ENCODE measurements around the gene HSF2. TPM values are rescaled to one million over a fixed set of nuclear protein-coding genes. Genes with fewer than 3 reads are reported as not detected.

HSF2 gene, protein sequence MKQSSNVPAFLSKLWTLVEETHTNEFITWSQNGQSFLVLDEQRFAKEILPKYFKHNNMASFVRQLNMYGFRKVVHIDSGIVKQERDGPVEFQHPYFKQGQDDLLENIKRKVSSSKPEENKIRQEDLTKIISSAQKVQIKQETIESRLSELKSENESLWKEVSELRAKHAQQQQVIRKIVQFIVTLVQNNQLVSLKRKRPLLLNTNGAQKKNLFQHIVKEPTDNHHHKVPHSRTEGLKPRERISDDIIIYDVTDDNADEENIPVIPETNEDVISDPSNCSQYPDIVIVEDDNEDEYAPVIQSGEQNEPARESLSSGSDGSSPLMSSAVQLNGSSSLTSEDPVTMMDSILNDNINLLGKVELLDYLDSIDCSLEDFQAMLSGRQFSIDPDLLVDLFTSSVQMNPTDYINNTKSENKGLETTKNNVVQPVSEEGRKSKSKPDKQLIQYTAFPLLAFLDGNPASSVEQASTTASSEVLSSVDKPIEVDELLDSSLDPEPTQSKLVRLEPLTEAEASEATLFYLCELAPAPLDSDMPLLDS
- total RNA-seq: 1 to 10 TPM; 4.0 to 5.8 TPM
- long read RNA-seq, transcript HSF2-202 (12 exons, 2,643 nt): major isoform, 5 of 7 reads
- long read RNA-seq, partial matches to known transcripts: 0 of 7 reads
- long read RNA-seq, other reads (novel, unspliced or antisense): 1 of 7 reads

DNA sequence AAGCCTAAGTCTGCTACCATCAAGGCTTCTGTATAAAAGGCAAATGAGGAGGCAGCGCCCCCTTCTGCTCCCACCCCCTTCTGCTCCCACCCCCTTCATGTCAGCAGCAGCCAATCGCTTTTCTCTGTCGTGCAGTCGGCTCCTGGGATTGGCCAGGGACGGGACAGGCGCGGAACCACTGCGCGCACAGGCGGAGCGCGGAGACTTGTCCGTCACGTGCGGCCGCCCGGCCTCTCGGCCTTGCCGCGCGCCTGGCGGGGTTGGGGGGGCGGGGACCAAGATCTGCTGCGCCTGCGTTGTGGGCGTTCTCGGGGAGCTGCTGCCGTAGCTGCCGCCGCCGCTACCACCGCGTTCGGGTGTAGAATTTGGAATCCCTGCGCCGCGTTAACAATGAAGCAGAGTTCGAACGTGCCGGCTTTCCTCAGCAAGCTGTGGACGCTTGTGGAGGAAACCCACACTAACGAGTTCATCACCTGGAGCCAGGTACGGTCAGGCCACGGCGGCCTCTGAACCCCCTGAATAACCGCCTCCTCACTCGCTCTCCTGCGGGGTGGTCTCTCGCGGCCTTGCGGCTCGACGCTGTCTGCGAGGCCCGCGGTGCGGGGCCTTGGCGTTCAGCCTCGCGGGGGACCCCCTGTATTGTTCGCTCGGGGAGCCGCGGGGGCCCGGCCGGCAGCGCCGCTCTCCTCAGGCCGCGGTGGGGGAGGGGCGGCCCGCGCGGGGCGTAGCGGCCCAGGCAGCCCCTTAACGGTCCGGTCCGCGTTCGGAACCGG lies at the start of gene HSF2:
Gene HSF2, plus strand, starts transcription at position 305 of the 773 bp plus-strand sequence. Its CDS starts 86 bp downstream, at position 391.
- ATAC-seq: peak; percentile 99
- DNase-seq: peak; percentile 93 to 98
- intact Hi-C loops (cut with DNase I, micrococcal nuclease): loop anchor here in 1 of 2 donors (5.0 kb wide), 1 partner anchor 73 kb away; the partner anchor contains the start of gene SERINC1

DNA sequence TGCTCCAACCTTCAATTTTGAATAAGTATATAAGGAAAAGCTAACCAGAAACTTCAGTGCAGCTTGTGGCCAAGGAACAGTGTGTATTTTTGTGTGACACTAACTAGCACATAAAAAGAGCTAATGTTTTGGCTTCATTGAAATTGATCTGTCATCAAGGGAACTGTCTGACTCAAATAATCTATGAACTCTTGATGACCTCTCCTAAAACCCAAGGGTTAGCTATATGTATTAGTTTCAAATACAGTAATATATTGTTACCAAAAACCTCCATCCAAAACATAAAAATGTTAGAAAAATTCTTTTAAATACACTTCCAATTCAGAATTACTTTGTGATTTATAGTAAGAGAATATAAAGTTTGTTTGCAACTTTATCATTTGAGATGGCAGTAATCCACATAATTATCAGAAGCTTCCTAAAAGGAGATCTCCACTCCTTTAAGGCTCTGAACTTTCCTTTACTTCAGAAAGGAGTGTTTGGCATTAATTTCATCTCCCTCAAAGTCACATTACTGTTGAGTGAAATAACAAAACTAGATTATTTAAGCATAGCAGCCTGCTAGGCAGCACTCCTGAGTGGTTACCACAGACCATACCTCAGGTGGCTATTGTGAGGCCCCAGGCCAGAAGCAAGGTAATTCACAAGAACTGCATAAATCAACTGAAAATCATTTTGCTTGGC lies 46.3 kb upstream of the HSF2 start:
- intact Hi-C loops (cut with DNase I, micrococcal nuclease): no loop called here
- ATAC-seq (no peak), DNase-seq (no peak)

DNA sequence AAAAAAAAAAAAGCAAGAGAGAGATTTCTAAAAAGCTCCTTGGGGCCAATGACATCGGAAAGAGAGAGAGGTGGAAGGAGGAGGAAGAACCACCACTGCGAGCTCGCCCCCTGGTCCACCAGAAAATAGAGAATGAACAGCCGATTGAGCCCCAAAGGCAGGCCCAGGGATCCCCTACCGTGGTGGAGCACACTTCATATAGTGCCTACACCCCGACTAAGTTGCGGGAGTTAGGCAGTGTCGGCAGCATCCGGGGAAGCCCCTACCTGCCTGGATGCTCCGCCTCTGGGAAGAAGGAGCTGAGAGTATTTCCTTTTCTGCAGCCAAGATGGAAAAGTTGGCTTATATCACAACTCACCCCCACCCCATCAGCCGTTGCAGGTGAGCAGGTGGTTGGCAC lies 38.6 kb upstream of the HSF2 start:
- ATAC-seq (no peak), DNase-seq (no peak)
- intact Hi-C loops (cut with DNase I, micrococcal nuclease): no loop called here

DNA sequence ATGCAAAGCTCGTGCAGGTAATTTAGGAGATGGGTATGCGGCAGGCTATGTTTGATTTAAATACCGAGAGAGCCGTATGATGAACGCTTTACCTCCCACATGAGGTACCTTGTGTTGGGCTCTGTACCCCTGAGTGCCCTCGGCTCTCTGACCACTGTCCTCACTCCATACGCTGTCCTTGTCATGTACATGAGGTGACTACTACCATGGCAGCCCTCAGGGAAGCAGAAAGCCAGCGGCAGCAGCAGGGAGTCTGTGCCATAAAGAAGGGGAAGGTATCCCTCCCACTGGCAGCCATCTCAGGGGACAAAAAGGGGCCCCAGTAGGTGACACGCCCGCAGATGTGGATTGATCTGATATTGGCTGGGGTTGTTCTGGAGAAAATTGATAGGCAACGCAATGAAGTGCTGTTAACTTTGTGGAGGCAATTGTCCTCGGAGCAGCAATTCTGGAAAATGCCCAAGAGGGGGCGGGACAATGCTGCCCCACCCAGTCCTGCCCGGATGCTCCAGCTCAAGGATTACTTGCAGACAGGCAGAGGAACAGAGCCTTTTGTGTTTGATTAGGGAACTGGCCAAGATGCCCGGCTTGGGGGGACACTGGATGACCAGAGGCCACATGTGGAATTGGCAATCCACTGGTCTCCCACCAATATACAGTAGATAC lies 38.0 kb upstream of the HSF2 start:
- no peak for DNase-seq
- no peak for ATAC-seq
- intact Hi-C loops (cut with DNase I, micrococcal nuclease): no loop called here

DNA sequence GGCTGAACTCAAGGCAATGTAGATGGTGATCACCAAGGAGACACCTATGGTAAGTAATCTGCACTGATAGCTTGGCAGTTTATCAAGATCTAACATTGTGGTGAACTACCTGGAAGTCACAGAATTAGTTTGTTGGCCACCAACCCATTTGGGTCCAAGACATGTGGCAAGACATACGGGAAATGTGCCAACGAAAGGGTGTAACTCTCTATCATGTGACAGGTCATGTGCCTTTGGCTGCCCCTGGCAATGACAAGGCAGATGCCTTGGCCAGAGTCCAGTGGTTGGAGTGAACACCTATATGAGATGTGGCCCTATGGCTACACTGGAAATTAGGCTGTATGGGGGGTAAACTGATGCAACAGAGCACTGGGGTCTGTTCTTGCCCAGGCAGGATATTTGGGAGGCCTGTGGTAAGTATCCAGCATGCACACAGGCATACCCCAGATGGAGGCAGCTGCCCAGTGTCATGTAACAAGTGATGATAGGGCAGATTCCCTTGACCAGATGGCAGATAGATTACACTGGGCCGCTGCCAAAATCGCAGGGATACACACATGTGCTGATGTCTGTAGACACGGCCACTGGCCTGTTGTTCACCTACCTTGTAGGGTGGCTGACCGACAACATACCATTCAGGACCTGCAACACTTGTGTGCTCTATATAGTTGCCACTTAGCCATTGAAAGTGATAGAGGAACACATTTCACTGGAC lies 35.5 kb upstream of the HSF2 start:
- intact Hi-C loops (cut with DNase I, micrococcal nuclease): no loop called here
- ATAC-seq: no peak

DNA sequence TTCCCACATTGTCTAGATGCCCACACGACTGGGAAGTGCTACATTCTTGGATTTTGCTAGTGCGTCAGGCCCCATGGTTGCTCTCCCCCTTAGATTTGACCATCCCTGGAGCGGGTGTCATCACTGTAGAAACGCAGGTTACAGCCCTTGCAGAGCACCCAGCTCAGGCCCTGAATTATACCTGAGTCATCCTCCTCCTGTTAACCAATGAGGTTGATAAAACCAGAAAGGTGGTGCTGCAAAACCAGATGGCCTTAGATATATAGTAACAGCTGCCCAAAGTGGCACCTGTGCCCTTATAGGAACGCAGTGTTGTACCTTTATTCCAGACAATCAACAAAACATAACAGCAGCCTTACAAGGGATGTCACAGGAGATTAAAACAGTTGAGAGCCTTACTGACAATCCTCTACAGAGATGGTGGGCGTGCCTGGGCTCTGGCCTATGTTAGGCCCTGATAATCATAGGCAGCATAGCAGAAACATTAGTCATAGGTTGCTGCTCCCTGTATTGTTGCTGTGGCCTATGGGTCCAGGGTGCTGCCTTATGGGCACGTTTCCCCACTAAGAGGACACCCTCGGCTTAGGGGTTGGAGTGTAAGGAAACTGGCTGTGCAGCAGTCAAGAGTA lies 33.6 kb upstream of the HSF2 start:
- no peak for DNase-seq
- intact Hi-C loops (cut with DNase I, micrococcal nuclease): no loop called here
- no peak for ATAC-seq

More for the DNA sequence above, 35.5 kb upstream of the HSF2 start:
- no peak for DNase-seq

DNA sequence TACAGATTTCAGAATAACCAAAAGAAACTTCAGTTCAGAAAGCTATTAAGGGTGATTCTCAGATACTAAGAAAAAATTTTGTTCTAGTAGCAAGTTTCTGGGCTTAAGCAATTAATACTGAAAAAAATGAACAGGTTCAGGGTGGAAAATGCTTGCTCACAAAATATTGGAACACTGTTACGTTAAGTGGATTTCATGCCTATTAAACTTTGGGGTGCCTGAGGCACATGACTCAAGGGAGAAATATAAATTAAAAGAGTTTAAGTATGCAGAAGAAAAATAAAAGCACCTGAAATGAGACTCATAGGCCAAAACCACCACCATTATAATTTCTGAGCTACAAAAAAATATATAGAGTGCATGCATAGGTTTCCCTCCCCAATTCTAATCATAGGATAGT lies 32.3 kb upstream of the HSF2 start:
- ATAC-seq (no peak), DNase-seq (no peak)
- intact Hi-C loops (cut with DNase I, micrococcal nuclease): no loop called here

DNA sequence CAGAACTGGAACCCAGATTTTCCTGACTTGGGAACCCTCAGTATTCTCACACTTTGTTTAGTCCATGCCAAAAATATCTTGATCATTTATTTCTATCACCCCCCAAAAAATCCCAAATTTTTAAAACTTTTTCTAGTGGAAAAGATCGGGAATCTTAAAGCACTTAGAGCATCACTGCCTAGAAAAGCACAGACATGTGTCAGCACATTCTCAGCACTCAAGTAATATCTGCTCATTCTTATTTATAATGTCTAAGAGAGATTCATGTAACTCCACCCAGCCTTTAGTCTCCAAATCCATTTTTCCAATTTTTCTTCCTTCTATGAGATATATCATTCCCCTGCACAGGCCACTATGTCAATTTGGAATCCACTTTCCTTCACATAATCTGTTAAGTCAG lies 29.9 kb upstream of the HSF2 start:
- ATAC-seq (no peak), DNase-seq (no peak)
- intact Hi-C loops (cut with DNase I, micrococcal nuclease): no loop called here

DNA sequence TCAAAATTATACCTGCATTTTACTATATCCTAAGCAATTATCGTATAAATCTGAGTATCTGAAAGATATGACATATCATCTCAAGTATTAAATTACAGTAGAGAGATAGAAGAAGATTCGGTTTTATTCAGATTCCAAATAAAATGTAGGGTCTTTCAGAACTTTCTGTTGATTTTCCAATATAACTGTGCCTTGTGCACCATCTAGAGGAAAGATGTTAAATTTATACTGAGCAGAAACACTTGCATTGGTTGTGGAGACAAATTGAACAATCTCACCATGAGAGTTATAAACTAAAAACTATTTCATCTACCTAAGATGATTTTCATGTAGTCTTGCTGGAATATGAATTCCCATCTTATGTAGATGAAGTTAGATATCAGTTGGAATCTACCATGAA lies 26.8 kb upstream of the HSF2 start:
- intact Hi-C loops (cut with DNase I, micrococcal nuclease): no loop called here
- DNase-seq (no peak), ATAC-seq (no peak)

DNA sequence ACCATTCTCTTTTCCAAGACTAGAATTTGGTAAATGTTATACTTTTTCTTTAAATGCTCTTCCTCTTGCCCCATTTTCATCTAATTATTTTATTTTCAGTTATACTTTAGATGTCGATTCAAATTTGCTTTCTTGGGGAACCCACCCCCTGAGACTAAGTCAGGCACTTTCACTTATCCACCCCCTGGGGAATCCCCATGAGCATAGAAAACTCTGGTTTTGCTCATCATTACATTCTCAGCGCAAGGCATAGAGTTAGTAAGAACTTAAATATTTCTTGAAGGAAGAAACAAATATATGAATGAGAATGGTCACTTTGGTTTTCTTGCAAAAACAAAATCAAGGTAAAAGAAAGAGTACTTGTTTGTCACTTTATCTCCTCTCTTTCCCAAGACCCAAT lies 25.1 kb upstream of the HSF2 start:
- DNase-seq (no peak), ATAC-seq (no peak)
- intact Hi-C loops (cut with DNase I, micrococcal nuclease): no loop called here

DNA sequence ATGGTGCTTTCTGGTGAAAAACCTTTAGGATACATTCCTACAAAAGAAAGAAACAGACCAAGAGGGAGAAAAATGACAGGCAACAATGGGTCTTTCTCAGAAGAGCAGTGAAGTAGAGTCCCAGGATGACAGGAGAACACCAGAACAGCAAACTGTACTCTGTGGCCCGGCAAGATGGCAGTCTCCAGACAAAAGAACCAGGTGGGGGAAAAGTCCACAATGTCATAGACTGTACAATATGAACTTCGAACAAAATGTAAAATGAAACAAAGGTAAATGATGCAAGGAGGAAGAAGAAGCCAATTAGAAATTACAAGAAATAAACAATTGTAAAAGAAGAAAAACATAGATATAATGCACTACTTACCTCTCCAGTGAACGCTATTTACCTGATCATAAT lies 23.2 kb upstream of the HSF2 start:
- intact Hi-C loops (cut with DNase I, micrococcal nuclease): no loop called here
- no peak for ATAC-seq
- DNase-seq: no peak

DNA sequence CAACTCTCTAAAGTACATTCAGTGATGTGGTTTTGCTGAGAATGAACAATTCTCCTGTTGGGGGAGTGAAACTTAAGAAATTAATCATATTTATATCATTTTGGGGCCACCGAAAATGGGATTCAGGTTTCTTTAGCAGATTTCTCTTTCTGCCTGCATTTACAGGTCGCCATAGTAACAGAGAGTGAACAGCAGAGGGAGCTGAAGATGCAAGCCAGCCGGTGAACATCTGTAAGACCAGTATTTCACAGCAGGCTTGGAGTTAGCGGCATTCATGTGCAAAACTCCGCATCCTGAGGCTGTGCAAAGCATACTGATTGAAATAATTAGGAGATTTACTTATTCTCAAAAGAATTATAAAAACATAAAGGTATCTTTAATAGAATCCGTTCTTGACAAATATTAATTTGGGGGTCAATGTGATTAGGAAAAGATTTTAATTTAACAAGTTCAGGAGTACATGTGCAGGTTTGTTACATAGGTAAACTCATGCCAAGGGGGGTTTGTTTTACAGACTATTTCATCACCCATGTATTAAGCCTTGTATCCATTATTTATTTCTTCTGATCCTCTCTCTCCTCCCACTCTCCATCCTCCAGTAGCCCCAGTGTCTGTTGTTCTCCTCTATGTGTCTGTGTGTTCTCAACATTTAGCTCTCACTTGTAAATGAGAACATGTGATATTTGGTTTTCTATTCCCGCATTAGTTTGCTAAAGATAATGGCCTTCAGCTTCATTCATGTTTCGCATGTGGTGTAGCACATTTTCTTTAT lies 17.8 kb upstream of the HSF2 start:
- peak; percentile 32 for DNase-seq
- intact Hi-C loops (cut with DNase I, micrococcal nuclease): loop anchor here in 1 of 2 donors (5.0 kb wide), 1 partner anchor 151 kb away; no protein-coding TSS in a partner anchor
- ATAC-seq: peak; percentile 77

DNA sequence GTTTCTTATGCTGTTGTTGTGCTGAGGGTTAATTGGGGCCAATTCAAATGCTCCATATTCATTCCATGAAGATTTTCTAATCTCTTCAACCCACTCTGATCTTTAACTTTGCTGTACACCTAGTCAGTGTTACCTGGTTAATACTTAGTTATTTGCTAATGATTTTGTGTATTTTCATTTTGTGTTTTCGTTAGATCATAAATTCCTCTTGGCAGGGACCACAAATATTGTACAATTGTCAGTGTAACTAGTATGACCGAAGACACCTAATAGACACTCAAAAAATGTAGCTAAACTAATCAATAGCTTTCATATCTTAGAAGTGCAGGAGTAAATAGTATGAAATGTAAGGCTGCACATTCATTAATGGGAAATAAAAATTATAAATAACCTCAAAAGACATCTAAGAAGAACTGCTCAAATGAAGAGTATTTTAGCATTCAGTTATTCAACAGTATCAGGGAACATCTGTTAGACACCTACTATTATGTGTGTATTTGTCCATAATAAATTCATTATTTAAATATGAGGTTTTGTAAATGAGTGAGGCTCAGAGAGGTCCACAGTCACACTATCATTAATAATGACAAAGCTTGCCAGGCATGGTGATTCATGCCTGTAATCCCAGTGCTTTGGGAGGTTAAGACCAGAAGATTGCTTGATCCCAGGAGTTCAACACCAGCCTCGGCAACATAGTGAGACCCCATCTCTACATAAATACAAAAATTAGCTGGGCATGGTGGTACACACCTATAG lies 13.4 kb upstream of the HSF2 start:
- intact Hi-C loops (cut with DNase I, micrococcal nuclease): no loop called here
- DNase-seq: no peak

DNA sequence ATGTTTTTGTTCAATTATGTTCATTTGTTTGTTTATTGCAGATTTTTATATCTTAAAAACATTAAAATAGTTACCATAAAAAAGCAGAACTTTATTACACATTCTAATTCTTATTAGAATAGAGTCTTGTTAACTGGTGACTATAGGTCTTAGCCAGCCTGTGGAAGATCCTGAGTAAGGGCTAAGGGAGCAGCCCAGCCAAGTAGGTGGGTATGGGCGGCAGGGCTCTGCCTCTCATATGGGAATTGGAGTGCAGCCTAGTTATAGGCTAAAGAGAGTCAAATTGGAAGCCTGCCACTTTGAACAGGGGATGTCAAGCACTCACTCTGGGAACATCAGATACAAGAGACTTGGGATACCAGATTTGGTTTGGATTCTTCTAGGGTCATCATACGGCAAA lies 10.5 kb upstream of the HSF2 start:
- intact Hi-C loops (cut with DNase I, micrococcal nuclease): no loop called here
- ATAC-seq (no peak), DNase-seq (no peak)

More for the DNA sequence above, 13.4 kb upstream of the HSF2 start:
- ATAC-seq: no peak

DNA sequence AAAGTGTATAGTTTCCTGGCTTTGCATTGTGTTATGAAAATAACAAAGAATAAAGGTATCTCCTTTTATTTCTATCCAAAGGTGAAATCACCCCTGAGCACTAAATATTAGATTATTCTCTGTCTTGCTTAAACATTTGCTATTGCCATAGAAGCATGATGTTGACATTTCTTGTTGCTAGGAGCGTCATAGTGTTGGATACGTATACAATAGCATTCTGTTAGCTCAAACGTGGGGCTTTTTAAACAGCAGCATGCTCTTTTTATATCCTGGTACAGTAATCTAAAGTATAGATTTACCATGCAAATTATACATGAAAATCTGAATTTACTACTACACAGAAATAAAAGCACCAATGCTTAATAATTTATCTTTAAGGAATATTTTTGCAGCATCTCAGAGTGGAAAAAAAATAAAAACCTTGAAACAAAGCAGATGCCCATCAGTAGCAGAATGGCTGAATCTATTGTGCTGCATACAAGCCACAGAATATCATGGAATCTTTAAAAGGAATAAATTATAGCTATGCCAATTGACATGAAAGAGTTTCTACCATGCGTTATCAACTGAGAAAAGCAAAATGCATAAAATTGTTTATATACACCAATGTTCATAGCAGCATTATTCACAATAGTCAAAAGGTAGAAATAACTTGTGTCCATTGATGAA lies 9.6 kb upstream of the HSF2 start:
- ATAC-seq: no peak
- DNase-seq: no peak
- intact Hi-C loops (cut with DNase I, micrococcal nuclease): no loop called here
